ENCODE measurements around the gene MAGI1. TPM values are rescaled to one million over a fixed set of nuclear protein-coding genes. Genes with fewer than 3 reads are reported as not detected.

MAGI1 gene
- total RNA-seq, 2 experiments from 2014 or later = 0.47 to 0.51 TPM

- Mint-ChIP-seq H3K9me3 (no peaks in the 10 kb centered on the region), H3K36me3 (ENCODE audit: low read depth) (no peaks in the 10 kb centered on the region), H3K27me3 (peaks cover 2% of the 10 kb centered on the region), H3K27ac (no peak overlapping the region), H3K4me3 (no peak overlapping the region), H3K4me1 (ENCODE audit: low read depth) (no peaks in the 10 kb centered on the region)
- intact Hi-C loops (cut with micrococcal nuclease) = no loop called here
- TF ChIP-seq, protein P1, sequence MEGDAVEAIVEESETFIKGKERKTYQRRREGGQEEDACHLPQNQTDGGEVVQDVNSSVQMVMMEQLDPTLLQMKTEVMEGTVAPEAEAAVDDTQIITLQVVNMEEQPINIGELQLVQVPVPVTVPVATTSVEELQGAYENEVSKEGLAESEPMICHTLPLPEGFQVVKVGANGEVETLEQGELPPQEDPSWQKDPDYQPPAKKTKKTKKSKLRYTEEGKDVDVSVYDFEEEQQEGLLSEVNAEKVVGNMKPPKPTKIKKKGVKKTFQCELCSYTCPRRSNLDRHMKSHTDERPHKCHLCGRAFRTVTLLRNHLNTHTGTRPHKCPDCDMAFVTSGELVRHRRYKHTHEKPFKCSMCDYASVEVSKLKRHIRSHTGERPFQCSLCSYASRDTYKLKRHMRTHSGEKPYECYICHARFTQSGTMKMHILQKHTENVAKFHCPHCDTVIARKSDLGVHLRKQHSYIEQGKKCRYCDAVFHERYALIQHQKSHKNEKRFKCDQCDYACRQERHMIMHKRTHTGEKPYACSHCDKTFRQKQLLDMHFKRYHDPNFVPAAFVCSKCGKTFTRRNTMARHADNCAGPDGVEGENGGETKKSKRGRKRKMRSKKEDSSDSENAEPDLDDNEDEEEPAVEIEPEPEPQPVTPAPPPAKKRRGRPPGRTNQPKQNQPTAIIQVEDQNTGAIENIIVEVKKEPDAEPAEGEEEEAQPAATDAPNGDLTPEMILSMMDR (IDR thresholded peaks at IDR 0.05) = peak; percentile 55
- CTCF ChIA-PET = interaction anchor here (0.6 to 1.7 kb wide), 7 partner anchors 9 to 1220 kb away, joined by 3 to 6 read pairs (median 4); no protein-coding TSS in a partner anchor
- ATAC-seq (no peak), DNase-seq (peak; percentile 9)
- POLR2A ChIA-PET = interaction anchor here (1.0 kb wide), 1 partner anchor 12 kb away, joined by 3 read pairs; no protein-coding TSS in a partner anchor
Measured at GRCh38 chr3:65751123-65751700, 287.5 kb downstream of the MAGI1 start.

DNA sequence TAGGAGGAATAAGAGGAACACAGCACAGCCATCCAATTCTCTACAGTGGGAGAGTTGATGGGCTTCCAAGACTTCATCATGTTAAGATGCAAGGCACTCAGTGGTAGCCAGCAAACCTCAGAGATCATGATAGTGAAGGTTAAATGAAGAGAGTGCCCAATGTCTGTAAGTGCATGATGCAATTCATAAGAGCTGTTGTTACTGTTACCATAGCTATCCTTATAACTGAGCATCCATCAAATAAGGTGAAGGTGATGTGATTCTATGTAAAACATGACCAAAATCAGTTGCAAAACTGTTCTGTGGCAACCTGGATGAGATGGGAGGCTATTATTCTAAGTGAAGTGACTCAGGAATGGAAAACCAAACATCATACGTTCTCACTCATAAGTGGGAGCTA, 289.7 kb downstream of the MAGI1 start:
- DNase-seq (no peak), ATAC-seq (no peak)
- Mint-ChIP-seq H3K4me1 (ENCODE audit: low read depth) (no peaks in the 10 kb centered on the region), H3K4me3 (no peak overlapping the region), H3K27me3 (no peaks in the 10 kb centered on the region), H3K27ac (no peak overlapping the region), H3K36me3 (ENCODE audit: low read depth) (no peaks in the 10 kb centered on the region), H3K9me3 (no peaks in the 10 kb centered on the region)
- TF ChIP-seq, protein P1 (IDR thresholded peaks at IDR 0.05) = no peak
- intact Hi-C loops (cut with micrococcal nuclease) = no loop called here
- CTCF ChIA-PET = no interaction called here
- POLR2A ChIA-PET = no interaction called here

- H3K27ac Mint-ChIP-seq = no peak overlapping the region
- H3K27me3 Mint-ChIP-seq = no peaks in the 10 kb centered on the region
- H3K36me3 Mint-ChIP-seq (ENCODE audit: low read depth) = no peaks in the 10 kb centered on the region
- H3K9me3 Mint-ChIP-seq = no peaks in the 10 kb centered on the region
- ChIA-PET CTCF (no interaction called here), POLR2A (no interaction called here)
- H3K4me1 Mint-ChIP-seq (ENCODE audit: low read depth) = no peaks in the 10 kb centered on the region
- intact Hi-C loops (cut with micrococcal nuclease) = no loop called here
- no peak for ATAC-seq
- TF ChIP-seq, protein P1 (IDR thresholded peaks at IDR 0.05) = no peak
- DNase-seq = no peak
- H3K4me3 Mint-ChIP-seq = no peak overlapping the region
Measured at GRCh38 chr3:65748326-65748725, 290.4 kb downstream of the MAGI1 start.

DNA sequence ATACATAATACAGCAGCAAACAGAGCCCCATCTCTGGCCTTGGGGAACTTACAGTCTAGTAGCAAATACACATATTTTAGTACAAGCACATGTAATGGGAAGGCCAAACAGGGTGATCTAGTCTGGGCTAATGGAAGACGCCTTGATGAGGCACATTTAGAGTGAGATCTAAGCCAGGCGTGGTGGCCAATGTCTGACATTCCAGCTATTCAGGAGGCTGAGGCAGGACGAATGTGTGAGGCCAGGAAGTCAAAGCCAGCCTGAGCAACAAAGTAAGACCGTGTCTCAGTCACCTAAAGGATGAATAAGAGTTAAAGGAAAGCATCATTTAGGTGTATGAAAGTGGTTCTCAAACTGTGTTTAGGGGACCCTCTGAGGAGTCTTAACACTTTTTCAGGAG, 291.9 kb downstream of the MAGI1 start:
- Mint-ChIP-seq H3K36me3 (ENCODE audit: low read depth) (no peaks in the 10 kb centered on the region), H3K4me1 (ENCODE audit: low read depth) (no peaks in the 10 kb centered on the region), H3K27ac (no peak overlapping the region), H3K4me3 (no peak overlapping the region), H3K9me3 (no peaks in the 10 kb centered on the region), H3K27me3 (no peaks in the 10 kb centered on the region)
- ATAC-seq (no peak), DNase-seq (no peak)
- CTCF ChIA-PET = no interaction called here
- TF ChIP-seq, protein P1 (IDR thresholded peaks at IDR 0.05) = no peak
- intact Hi-C loops (cut with micrococcal nuclease) = no loop called here
- POLR2A ChIA-PET = no interaction called here

- no peak for DNase-seq
- ChIA-PET POLR2A (interaction anchor here (0.7 kb wide), 1 partner anchor 729 kb away, joined by 3 read pairs; no protein-coding TSS in a partner anchor), CTCF (no interaction called here)
- H3K27ac Mint-ChIP-seq = no peak overlapping the region
- TF ChIP-seq, protein P1 (IDR thresholded peaks at IDR 0.05) = no peak
- H3K4me1 Mint-ChIP-seq (ENCODE audit: low read depth) = no peaks in the 10 kb centered on the region
- H3K4me3 Mint-ChIP-seq = no peak overlapping the region
- no peaks in the 10 kb centered on the region for H3K9me3 Mint-ChIP-seq
- H3K36me3 Mint-ChIP-seq (ENCODE audit: low read depth) = no peaks in the 10 kb centered on the region
- H3K27me3 Mint-ChIP-seq = no peaks in the 10 kb centered on the region
- no peak for ATAC-seq
- intact Hi-C loops (cut with micrococcal nuclease) = no loop called here
Measured at GRCh38 chr3:65745306-65745705, 293.4 kb downstream of the MAGI1 start.
